Osteoblast (primary cell): ENCODE data around the gene BBLN. TPM values are rescaled to one million over a fixed set of nuclear protein-coding genes. Genes with fewer than 3 reads are reported as not detected.
"Not testable (repeated sequence)": the region's sequence is repeated elsewhere in the genome, so short reads cannot be mapped to it uniquely, and the experiment has no call there.

Experiments
- DNase-seq: peaks from one replicate; pipeline ENCODE4 v3.0.0; 2011; ENCODE audit warnings: low spot score, mixed read lengths; ENCODE audit not compliant: insufficient read length; ENCODE audit errors: missing footprints
- H2AFZ ChIP-seq: 2 replicates; pipeline ENCODE4 v1.6.0; 2011; ENCODE audit warnings: mild to moderate bottlenecking, low read length
- H3K27ac ChIP-seq: 2 replicates; pipeline ENCODE4 v1.5.1; 2011; ENCODE audit warnings: mild to moderate bottlenecking, low read depth, low read length, moderate library complexity
- H3K27me3 ChIP-seq: 2 replicates; pipeline ENCODE4 v1.6.0; 2012; ENCODE audit warnings: mild to moderate bottlenecking, control low read depth, inconsistent platforms, low read length, moderate library complexity; ENCODE audit not compliant: insufficient read depth
- H3K36me3 ChIP-seq: 2 replicates; pipeline ENCODE4 v1.5.1; 2011; ENCODE audit warnings: mild to moderate bottlenecking, low read length, control low read depth, moderate library complexity; ENCODE audit not compliant: insufficient read depth
- H3K4me1 ChIP-seq: 2 replicates; pipeline ENCODE4 v1.5.1; 2011; ENCODE audit warnings: mild to moderate bottlenecking, low read length, control low read depth, moderate library complexity; ENCODE audit not compliant: insufficient read depth
- H3K4me2 ChIP-seq: 2 replicates; pipeline ENCODE4 v1.6.0; 2011; ENCODE audit warnings: mild to moderate bottlenecking, low read length; ENCODE audit not compliant: insufficient read depth
- H3K4me3 ChIP-seq: fragments of 200-600 bp; sonication (generic); 3 replicates; pipeline ENCODE4 v1.5.1; 2012; ENCODE audit warnings: mild to moderate bottlenecking, low read length, inconsistent platforms; ENCODE audit not compliant: insufficient read depth
- H3K79me2 ChIP-seq: 2 replicates; pipeline ENCODE4 v1.6.0; 2012; ENCODE audit warnings: mild to moderate bottlenecking, low read length, control low read depth, inconsistent platforms; ENCODE audit not compliant: insufficient read depth
- H3K9me3 ChIP-seq: 2 replicates; pipeline ENCODE4 v1.5.1; 2011; ENCODE audit warnings: low read depth, low read length, control low read depth
- H4K20me1 ChIP-seq: 2 replicates; pipeline ENCODE4 v1.6.0; 2012; ENCODE audit warnings: mild to moderate bottlenecking, low read length, control low read depth; ENCODE audit not compliant: insufficient read depth
- CTCF ChIP-seq: IDR thresholded peaks from 2 replicates; pipeline ENCODE4 v1.5.1; 2011; ENCODE audit warnings: mild to moderate bottlenecking, low read depth, low read length, moderate library complexity; ENCODE audit errors: extremely low read depth
- total RNA-seq: library from RNA; depleted of rRNA; stranded (reverse); fragments of >200 nt; gene quantifications from 2 replicates; pipeline ENCODE4 v1.2.3, GENCODE V29; 2012

Gene BBLN
- total RNA-seq, 1 donor, result 33.3 TPM

- TF ChIP-seq CTCF, result peak; percentile 20
- H4K20me1 ChIP-seq, H3K4me3 ChIP-seq, H2AFZ ChIP-seq, H3K36me3 ChIP-seq, H3K4me2 ChIP-seq, H3K9me3 ChIP-seq, DNase-seq, H3K27ac ChIP-seq: not testable (repeated sequence)
- peaks cover 24% of the 10 kb centered on the region for H3K27me3 ChIP-seq
- H3K79me2 ChIP-seq, result peaks cover 22% of the 10 kb centered on the region
- peaks cover 19% of the 10 kb centered on the region for H3K4me1 ChIP-seq
Observed at GRCh38 chr9:128129976-128130590, 30.0 kb upstream of the BBLN start.

- peaks cover 17% of the 10 kb centered on the region for H3K4me1 ChIP-seq
- not testable (repeated sequence) for H3K36me3 ChIP-seq, H3K4me3 ChIP-seq, H2AFZ ChIP-seq, H4K20me1 ChIP-seq, H3K27ac ChIP-seq, H3K4me2 ChIP-seq, H3K9me3 ChIP-seq
- H3K79me2 ChIP-seq, result peaks cover 16% of the 10 kb centered on the region
- peaks cover 29% of the 10 kb centered on the region for H3K27me3 ChIP-seq
- peak; percentile 11 for DNase-seq
Observed at GRCh38 chr9:128130651-128131050, 29.4 kb upstream of the BBLN start.

GRCh38 chr9:128131346-128131745 lies 28.7 kb upstream of the BBLN start:
- not testable (repeated sequence) for DNase-seq, H3K9me3 ChIP-seq

GRCh38 chr9:128132139-128132538 lies 27.9 kb upstream of the BBLN start:
- H3K4me1 ChIP-seq, result peaks cover 10% of the 10 kb centered on the region
- H3K36me3 ChIP-seq, H3K4me3 ChIP-seq, H4K20me1 ChIP-seq, H3K27ac ChIP-seq, H3K4me2 ChIP-seq, DNase-seq, H3K9me3 ChIP-seq, H3K79me2 ChIP-seq, H2AFZ ChIP-seq: not testable (repeated sequence)
- peaks cover 30% of the 10 kb centered on the region for H3K27me3 ChIP-seq

More at GRCh38 chr9:128131346-128131745, 28.7 kb upstream of the BBLN start:
- Histone ChIP-seq H3K79me2 (peaks cover 12% of the 10 kb centered on the region), H3K27me3 (peaks cover 30% of the 10 kb centered on the region), H3K4me1 (peaks cover 10% of the 10 kb centered on the region)
- not testable (repeated sequence) for H2AFZ ChIP-seq, H3K4me3 ChIP-seq, H3K27ac ChIP-seq, H3K36me3 ChIP-seq, H3K4me2 ChIP-seq, H4K20me1 ChIP-seq

GRCh38 chr9:128135561-128135960 lies 24.5 kb upstream of the BBLN start:
- not testable (repeated sequence) for H3K4me2 ChIP-seq, DNase-seq, H3K9me3 ChIP-seq, H3K4me3 ChIP-seq, H3K79me2 ChIP-seq, H3K27ac ChIP-seq, H4K20me1 ChIP-seq, H3K4me1 ChIP-seq, H3K36me3 ChIP-seq, H2AFZ ChIP-seq
- H3K27me3 ChIP-seq, result peaks cover 30% of the 10 kb centered on the region
